ENCODE measurements around the gene IL17RE. TPM values are rescaled to one million over a fixed set of nuclear protein-coding genes. Genes with fewer than 3 reads are reported as not detected.

IL17RE gene
- total and polyA plus RNA-seq, 2 donors (not counting 3 experiments of a cell fraction or from before 2014, with no cell fraction given), result 1.2 to 1.3 TPM

GRCh38 chr3:9861201-9861600 is 41.4 kb upstream of the IL17RE start:
- intact Hi-C loops (cut with micrococcal nuclease) (no loop called here), dilution Hi-C loops (cut with MboI; ENCODE audit: extremely low pct_ligation_motif_present, low sequenced_read_pairs) (no loop called here)
- H4K20me1 ChIP-seq (replicated peaks; ENCODE audit: control insufficient read depth, extremely low read depth, insufficient read depth, low read length), result no peaks in the 10 kb centered on the region
- no peaks in the 10 kb centered on the region for H3K36me3 ChIP-seq (ENCODE audit: control insufficient read depth in 2 of 2, extremely low read depth in 1 of 2, insufficient read depth in 2 of 2, low read length in 2 of 2)
- H3K4me2 ChIP-seq (ENCODE audit: insufficient read depth, low read length), result no peak overlapping the region
- H3K27ac ChIP-seq (ENCODE audit: insufficient read depth, low read depth, low read length), result no peak overlapping the region
- POLR2A ChIA-PET, result no interaction called here
- no peaks in the 10 kb centered on the region for H3K79me2 ChIP-seq (ENCODE audit: control insufficient read depth, insufficient read depth, low read length)
- no peak for FAIRE-seq
- no peak for DNase-seq (ENCODE audit: low read depth, low spot score)
- no peaks in the 10 kb centered on the region for H3K4me1 ChIP-seq (ENCODE audit: control insufficient read depth, extremely low read depth, insufficient read depth, low read length)
- H2AFZ ChIP-seq (ENCODE audit: low read depth, low read length), result no peak overlapping the region
- H3K9me1 ChIP-seq (replicated peaks; ENCODE audit: control insufficient read depth, extremely low read depth, insufficient read depth, low read length), result no peaks in the 10 kb centered on the region
- CTCF ChIA-PET, result interaction anchor here (0.6 to 1.1 kb wide), 2 partner anchors 12 to 140 kb away, joined by 3 read pairs; no protein-coding TSS in a partner anchor
- no peaks in the 10 kb centered on the region for H3K27me3 ChIP-seq (ENCODE audit: control insufficient read depth in 2 of 2, insufficient read depth in 2 of 2, low read length in 2 of 2)
- TF ChIP-seq CTCF (IDR thresholded peaks at IDR 0.05; ENCODE audit: extremely low read depth in 1 of 2, insufficient read depth in 1 of 2, low read depth in 1 of 2, low read length in 2 of 2) (no peak), POLR2AphosphoS5 (IDR thresholded peaks at IDR 0.05; ENCODE audit: insufficient read depth, low read depth, low read length) (no peak), GATA2 (IDR thresholded peaks at IDR 0.05; ENCODE audit: insufficient read depth, insufficient read length, low read depth, low read length) (no peak), JUN (IDR thresholded peaks at IDR 0.05; ENCODE audit: borderline replicate concordance, insufficient read depth, insufficient read length, low read depth) (no peak), POLR2A (IDR thresholded peaks at IDR 0.05; ENCODE audit: low read depth, low read length) (no peak), FOS (IDR thresholded peaks at IDR 0.05; ENCODE audit: borderline replicate concordance, insufficient read depth, low read length) (no peak), EZH2 (IDR thresholded peaks at IDR 0.05; ENCODE audit: borderline replicate concordance, low read depth, low read length, severe bottlenecking) (no peak), MYC (IDR thresholded peaks at IDR 0.05; ENCODE audit: low read depth, low read length) (no peak)
- TF ChIP-seq, protein P1, sequence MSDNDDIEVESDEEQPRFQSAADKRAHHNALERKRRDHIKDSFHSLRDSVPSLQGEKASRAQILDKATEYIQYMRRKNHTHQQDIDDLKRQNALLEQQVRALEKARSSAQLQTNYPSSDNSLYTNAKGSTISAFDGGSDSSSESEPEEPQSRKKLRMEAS (IDR thresholded peaks at IDR 0.05; ENCODE audit: insufficient read depth, insufficient read length), result no peak
- no TSS peak for BruUV-seq (replicated peaks)
- no peaks in the 10 kb centered on the region for H3K9me3 ChIP-seq (replicated peaks; ENCODE audit: control insufficient read depth, insufficient read depth, low read length)
- no peak overlapping the region for H3K9ac ChIP-seq (replicated peaks; ENCODE audit: extremely low read depth, insufficient read depth, low read length)
- H3K4me3 ChIP-seq (replicated peaks in 1 of 3; ENCODE audit: insufficient read depth in 1 of 3, low read depth in 1 of 3, low read length in 3 of 3), result no peak overlapping the region
